ENCODE data around the gene LBX2.

DNA sequence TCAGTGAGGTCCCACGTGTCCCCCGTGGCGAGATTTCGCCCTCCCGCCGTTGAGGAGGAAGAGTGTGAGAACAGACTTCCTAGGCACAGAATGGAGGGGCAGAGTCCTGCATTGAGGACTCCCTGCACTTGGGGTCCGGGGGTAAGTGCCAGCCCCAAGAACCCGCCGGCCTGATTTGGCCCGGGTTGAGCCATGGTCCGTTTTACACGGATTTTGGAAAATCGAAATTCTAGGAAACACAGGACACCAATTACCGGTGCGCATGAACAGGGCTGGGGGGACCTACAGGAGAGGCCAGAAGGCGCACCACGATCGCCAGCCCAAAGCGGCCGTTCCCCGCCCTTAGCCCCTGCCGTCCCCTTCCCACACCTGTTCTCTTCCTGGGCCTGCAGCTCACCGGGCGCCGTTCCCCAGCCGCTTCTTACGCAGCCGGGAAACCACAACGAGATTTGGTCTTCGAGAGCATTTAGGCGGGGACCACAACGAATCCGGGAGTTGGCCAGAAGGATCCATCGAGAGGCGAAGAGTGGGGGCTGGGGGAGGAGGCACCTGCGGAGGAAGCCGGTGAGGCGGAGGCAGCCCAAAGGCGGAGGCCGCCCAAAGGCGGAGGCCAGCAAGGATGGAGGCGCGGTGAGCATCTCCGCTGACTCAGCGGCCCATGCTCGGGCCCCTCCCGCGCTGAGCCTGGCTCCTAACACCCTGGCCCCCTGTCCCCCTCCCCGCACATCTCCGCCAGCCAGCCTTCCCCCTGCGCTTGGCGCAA is 14.4 kb upstream of the LBX2 start:
- TF ChIP-seq, protein P1, sequence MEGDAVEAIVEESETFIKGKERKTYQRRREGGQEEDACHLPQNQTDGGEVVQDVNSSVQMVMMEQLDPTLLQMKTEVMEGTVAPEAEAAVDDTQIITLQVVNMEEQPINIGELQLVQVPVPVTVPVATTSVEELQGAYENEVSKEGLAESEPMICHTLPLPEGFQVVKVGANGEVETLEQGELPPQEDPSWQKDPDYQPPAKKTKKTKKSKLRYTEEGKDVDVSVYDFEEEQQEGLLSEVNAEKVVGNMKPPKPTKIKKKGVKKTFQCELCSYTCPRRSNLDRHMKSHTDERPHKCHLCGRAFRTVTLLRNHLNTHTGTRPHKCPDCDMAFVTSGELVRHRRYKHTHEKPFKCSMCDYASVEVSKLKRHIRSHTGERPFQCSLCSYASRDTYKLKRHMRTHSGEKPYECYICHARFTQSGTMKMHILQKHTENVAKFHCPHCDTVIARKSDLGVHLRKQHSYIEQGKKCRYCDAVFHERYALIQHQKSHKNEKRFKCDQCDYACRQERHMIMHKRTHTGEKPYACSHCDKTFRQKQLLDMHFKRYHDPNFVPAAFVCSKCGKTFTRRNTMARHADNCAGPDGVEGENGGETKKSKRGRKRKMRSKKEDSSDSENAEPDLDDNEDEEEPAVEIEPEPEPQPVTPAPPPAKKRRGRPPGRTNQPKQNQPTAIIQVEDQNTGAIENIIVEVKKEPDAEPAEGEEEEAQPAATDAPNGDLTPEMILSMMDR (conservative IDR thresholded peaks at IDR 0.05; ENCODE audit: low read depth, low read length) = no peak
- no peak for TF ChIP-seq EZH2 (IDR thresholded peaks at IDR 0.05; ENCODE audit: borderline replicate concordance, low read depth, low read length, poor library complexity, severe bottlenecking)
